Neural cell (in vitro differentiated cells): Measurements from ENCODE around the gene CTDSPL.

Experiments
- CTCF ChIP-seq: fragments of 450-650 bp; IDR thresholded peaks from 2 replicates; pipeline ENCODE4 v1.5.1; 2014; ENCODE audit warnings: antibody characterized with exemption, mild to moderate bottlenecking, moderate library complexity; ENCODE audit not compliant: poor library complexity, severe bottlenecking
- EP300 ChIP-seq: fragments of 450-650 bp; conservative IDR thresholded peaks from 2 replicates; pipeline ENCODE4 v1.6.1; 2014; ENCODE audit warnings: antibody characterized with exemption, mild to moderate bottlenecking, moderate library complexity; ENCODE audit not compliant: poor library complexity, severe bottlenecking
- EZH2 ChIP-seq: fragments of 200-600, 300-800 bp; shearing (Covaris generic), sonication (generic); IDR thresholded peaks from 2 replicates; pipeline ENCODE4 v1.6.1; 2014; ENCODE audit warnings: antibody characterized with exemption, low read length, borderline replicate concordance, mild to moderate bottlenecking; ENCODE audit not compliant: insufficient read depth, poor library complexity, severe bottlenecking
- MXI1 ChIP-seq: fragments of 450-650 bp; conservative IDR thresholded peaks from 2 replicates; pipeline ENCODE4 v1.6.1; 2014; ENCODE audit warnings: antibody characterized with exemption, mild to moderate bottlenecking; ENCODE audit not compliant: poor library complexity, severe bottlenecking
- POLR2AphosphoS5 ChIP-seq: IDR thresholded peaks from 2 replicates; pipeline ENCODE4 v1.6.1; 2012
- RAD21 ChIP-seq: fragments of 450-650 bp; conservative IDR thresholded peaks from 2 replicates; pipeline ENCODE4 v1.6.1; 2014; ENCODE audit warnings: antibody characterized with exemption, mild to moderate bottlenecking, moderate library complexity
- TF ChIP-seq, protein P1 (sequence below): IDR thresholded peaks from 2 replicates; pipeline ENCODE4 v1.6.1; 2012; ENCODE audit warnings: borderline replicate concordance

DNA sequence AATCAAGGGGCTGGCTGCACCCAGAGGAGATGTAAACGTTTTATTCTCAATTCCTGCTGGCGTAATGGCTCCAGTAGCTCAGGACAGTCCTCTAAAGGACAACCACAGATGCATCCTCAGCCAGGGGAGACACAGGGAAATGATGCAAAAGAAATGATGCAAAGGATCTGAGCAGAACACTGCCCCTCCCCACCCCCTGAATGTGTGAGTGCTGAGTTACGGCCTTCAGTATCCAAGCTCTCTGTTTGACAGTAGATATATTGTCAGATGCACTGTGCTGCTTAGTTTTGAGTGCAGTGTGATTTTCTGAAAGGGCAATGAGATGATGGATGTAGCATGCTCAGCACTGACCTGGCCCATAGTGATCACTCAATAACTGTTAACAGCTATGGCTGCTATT, 41.4 kb upstream of the CTDSPL start:
- TF ChIP-seq CTCF (no peak), EP300 (no peak), POLR2AphosphoS5 (no peak), EZH2 (no peak), MXI1 (no peak), RAD21 (no peak)
- TF ChIP-seq, protein P1, sequence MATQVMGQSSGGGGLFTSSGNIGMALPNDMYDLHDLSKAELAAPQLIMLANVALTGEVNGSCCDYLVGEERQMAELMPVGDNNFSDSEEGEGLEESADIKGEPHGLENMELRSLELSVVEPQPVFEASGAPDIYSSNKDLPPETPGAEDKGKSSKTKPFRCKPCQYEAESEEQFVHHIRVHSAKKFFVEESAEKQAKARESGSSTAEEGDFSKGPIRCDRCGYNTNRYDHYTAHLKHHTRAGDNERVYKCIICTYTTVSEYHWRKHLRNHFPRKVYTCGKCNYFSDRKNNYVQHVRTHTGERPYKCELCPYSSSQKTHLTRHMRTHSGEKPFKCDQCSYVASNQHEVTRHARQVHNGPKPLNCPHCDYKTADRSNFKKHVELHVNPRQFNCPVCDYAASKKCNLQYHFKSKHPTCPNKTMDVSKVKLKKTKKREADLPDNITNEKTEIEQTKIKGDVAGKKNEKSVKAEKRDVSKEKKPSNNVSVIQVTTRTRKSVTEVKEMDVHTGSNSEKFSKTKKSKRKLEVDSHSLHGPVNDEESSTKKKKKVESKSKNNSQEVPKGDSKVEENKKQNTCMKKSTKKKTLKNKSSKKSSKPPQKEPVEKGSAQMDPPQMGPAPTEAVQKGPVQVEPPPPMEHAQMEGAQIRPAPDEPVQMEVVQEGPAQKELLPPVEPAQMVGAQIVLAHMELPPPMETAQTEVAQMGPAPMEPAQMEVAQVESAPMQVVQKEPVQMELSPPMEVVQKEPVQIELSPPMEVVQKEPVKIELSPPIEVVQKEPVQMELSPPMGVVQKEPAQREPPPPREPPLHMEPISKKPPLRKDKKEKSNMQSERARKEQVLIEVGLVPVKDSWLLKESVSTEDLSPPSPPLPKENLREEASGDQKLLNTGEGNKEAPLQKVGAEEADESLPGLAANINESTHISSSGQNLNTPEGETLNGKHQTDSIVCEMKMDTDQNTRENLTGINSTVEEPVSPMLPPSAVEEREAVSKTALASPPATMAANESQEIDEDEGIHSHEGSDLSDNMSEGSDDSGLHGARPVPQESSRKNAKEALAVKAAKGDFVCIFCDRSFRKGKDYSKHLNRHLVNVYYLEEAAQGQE, result no peak
